ENCODE results near the gene NSUN6. TPM values are rescaled to one million over a fixed set of nuclear protein-coding genes. Genes with fewer than 3 reads are reported as not detected.

The NSUN6 gene
- total RNA-seq: 10.6 and 14.1 TPM in 2 replicates

DNA sequence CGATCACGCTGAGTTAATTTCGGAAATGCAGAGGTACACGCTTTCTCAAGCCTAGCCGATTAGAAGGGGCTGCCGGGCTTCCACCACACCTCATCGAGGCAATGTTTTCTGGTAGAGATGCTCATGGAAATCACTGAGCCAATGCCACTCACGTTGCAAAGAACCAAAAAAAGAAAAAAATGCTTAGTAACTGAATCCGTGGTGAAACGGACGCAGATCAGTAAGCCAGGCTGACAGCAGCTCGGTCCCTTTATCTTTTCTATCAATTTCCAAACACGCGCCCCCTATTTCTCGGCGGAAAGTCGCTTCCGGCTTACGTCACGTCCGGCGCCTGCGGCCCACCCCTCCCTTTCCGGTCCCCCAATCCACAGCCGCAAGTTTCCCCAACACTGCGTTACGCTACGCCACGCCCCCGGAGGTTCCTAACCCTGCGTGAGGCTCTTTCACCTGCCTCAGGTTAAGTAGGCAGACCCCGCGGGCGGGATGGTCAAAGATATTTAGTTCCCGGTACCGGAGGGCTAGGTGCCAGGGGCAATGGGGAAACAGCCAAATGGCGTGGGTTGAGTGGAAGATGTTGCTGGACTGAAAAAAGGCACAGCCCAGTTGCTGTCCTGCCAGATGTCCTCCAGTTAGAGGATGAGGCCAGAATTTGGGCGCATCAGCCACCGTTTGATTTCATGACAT, at the start of gene NSUN6:
TSS of gene NSUN6 (minus strand) at position 264 of the 684 bp plus-strand sequence. CDS start 384 bp downstream, outside the sequence.

GRCh38 chr10:18659125-18659818, 7.9 kb upstream of the NSUN6 start, which contains the start of gene ARL5B:
Gene ARL5B (plus strand): TSS chr10:18659431. CDS start chr10:18659638, 207 bp downstream.

Other genes with a start within 250 kb of the NSUN6 start
- 10.8 and 16.5 TPM in 2 replicates for gene ARL5B, start 7.8 kb upstream of the NSUN6 start, total RNA-seq

All from uterine smooth muscle cell (primary cell).